HepG2 (cell line): ENCODE measurements around the gene NXPH4. TPM values are rescaled to one million over a fixed set of nuclear protein-coding genes. Genes with fewer than 3 reads are reported as not detected.

ENCODE experiments used
- AKNA ChIP-seq: sonication (generic); formaldehyde crosslinking; IDR thresholded peaks from 2 replicates; pipeline ENCODE4 v1.4.0; 2020; ENCODE audit warnings: missing genetic modification reagents, borderline replicate concordance
- ATRX ChIP-seq: sonication (generic); formaldehyde crosslinking; IDR thresholded peaks from 2 replicates; pipeline ENCODE4 v1.4.0; 2020; ENCODE audit warnings: missing genetic modification reagents, borderline replicate concordance
- CBX5 ChIP-seq: sonication (generic); formaldehyde crosslinking; IDR thresholded peaks from 2 replicates; pipeline ENCODE4 v1.4.0; 2020; ENCODE audit warnings: missing genetic modification reagents, borderline replicate concordance
- CEBPZ ChIP-seq: IDR thresholded peaks from 2 replicates; pipeline ENCODE4 v1.6.1; 2012; ENCODE audit warnings: low read length, improper control_type of control experiment
- FIP1L1 ChIP-seq: fragments of 200-400 bp; formaldehyde crosslinking; IDR thresholded peaks from 2 replicates; pipeline ENCODE4 v1.6.1; 2018; ENCODE audit warnings: low read depth, mild to moderate bottlenecking, low read length, moderate library complexity, borderline replicate concordance; ENCODE audit not compliant: insufficient read depth
- GABPA ChIP-seq, 2 experiments: IDR thresholded peaks; 2 replicates each; pipeline ENCODE4 v1.6.1; 2011 to 2016; ENCODE audit warnings: low read depth in 2 of 2, low read length in 1 of 2, missing biosample characterization in 1 of 2, missing genetic modification characterization in 1 of 2
- MLX ChIP-seq: IDR thresholded peaks from 2 replicates; pipeline ENCODE4 v1.6.1; 2016
- NFE2L2 ChIP-seq: fragments of 150-350 bp; IDR thresholded peaks from 2 replicates; pipeline ENCODE4 v1.6.1; 2014; ENCODE audit warnings: low read length
- SP1 ChIP-seq, 2 experiments: fragments of 450-650 bp in 1 of 2; sonication (generic) in 1 of 2; formaldehyde crosslinking in 1 of 2; IDR thresholded peaks; 2 replicates each; pipeline versions ENCODE4 v1.4.0 to v1.6.1; 2016 to 2020; ENCODE audit warnings: missing genetic modification reagents in 1 of 2
- ZFP41 ChIP-seq: sonication (generic); formaldehyde crosslinking; IDR thresholded peaks from 2 replicates; pipeline ENCODE4 v1.4.0; 2020; ENCODE audit warnings: mild to moderate bottlenecking, missing genetic modification reagents, borderline replicate concordance
- ZNF253 ChIP-seq: sonication (generic); formaldehyde crosslinking; IDR thresholded peaks from 2 replicates; pipeline ENCODE4 v1.8.0; 2022; ENCODE audit warnings: mild to moderate bottlenecking, missing genetic modification reagents, borderline replicate concordance
- ZNF883 ChIP-seq: sonication (generic); formaldehyde crosslinking; IDR thresholded peaks from 2 replicates; pipeline ENCODE4 v1.5.1; 2020; ENCODE audit warnings: mild to moderate bottlenecking, missing genetic modification reagents; ENCODE audit errors: not compliant biosample characterization
- polyA plus RNA-seq, 8 experiments: library from polyadenylated mRNA; depleted of rRNA in 3 of 8; stranded (reverse) in 7 of 8; unstranded in 1 of 8; fragments of >200 nt; fragmentation: Illumina TruSeq in 4 of 8; extraction: Trizol in 4 of 8; gene quantifications; 2 replicates each; pipeline versions ENCODE4 v1.2.1 to v1.2.3, GENCODE V29; 2011 to 2016; ENCODE audit warnings: low read depth in 4 of 8, missing spikeins in 1 of 8, mixed read lengths in 1 of 8; ENCODE audit not compliant: insufficient read depth in 1 of 8
- total RNA-seq, 5 experiments: library from RNA; depleted of rRNA; stranded (reverse); fragments of >200 nt; fragmentation: Illumina TruSeq; extraction: Trizol; gene quantifications; 2 replicates each; pipeline ENCODE4 v1.2.3, GENCODE V29; 2016; ENCODE audit warnings: low read depth in 1 of 5
- TF ChIP-seq, protein P1 (sequence below): sonication (generic); formaldehyde crosslinking; IDR thresholded peaks from 2 replicates; pipeline ENCODE4 v1.8.1; 2023; ENCODE audit warnings: mild to moderate bottlenecking, missing genetic modification reagents, borderline replicate concordance
- TF ChIP-seq, protein P2 (sequence below): sonication (generic); formaldehyde crosslinking; IDR thresholded peaks from 2 replicates; pipeline ENCODE4 v1.4.0; 2020; ENCODE audit warnings: missing genetic modification reagents
- TF ChIP-seq, protein P3 (sequence below): fragments of 450-650 bp; IDR thresholded peaks from 2 replicates; pipeline ENCODE4 v1.6.1; 2017

NXPH4 gene
- total and polyA plus RNA-seq, 2 of the 13 experiments (the other 11 are each of a cell fraction or from before 2014, with no cell fraction given): 0.13 TPM; not detected in 1

- TF ChIP-seq AKNA (CRISPR knock-in tag) (no peak), CBX5 (no peak; the same call in 1 of the 2 replicates), NFE2L2 (no peak), GABPA (IDR thresholded peaks at IDR 0.05; ENCODE audit: low read depth, low read length) (no peak), GABPA (CRISPR knock-in tag; IDR thresholded peaks at IDR 0.05; ENCODE audit: low read depth) (no peak), SP1 (IDR thresholded peaks at IDR 0.05) (no peak), SP1 (CRISPR knock-in tag; IDR thresholded peaks at IDR 0.05) (no peak), FIP1L1 (no peak), ATRX (CRISPR knock-in tag) (no peak), CEBPZ (no peak), ZNF883 (CRISPR knock-in tag) (no peak), ZNF253 (CRISPR knock-in tag) (no peak), MLX (CRISPR knock-in tag) (no peak), ZFP41 (CRISPR knock-in tag) (peak; percentile 55; the same call in 1 of the 2 replicates)
- TF ChIP-seq, protein P1, sequence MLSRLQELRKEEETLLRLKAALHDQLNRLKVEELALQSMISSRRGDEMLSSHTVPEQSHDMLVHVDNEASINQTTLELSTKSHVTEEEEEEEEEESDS (CRISPR knock-in tag): no peak
- TF ChIP-seq, protein P2, sequence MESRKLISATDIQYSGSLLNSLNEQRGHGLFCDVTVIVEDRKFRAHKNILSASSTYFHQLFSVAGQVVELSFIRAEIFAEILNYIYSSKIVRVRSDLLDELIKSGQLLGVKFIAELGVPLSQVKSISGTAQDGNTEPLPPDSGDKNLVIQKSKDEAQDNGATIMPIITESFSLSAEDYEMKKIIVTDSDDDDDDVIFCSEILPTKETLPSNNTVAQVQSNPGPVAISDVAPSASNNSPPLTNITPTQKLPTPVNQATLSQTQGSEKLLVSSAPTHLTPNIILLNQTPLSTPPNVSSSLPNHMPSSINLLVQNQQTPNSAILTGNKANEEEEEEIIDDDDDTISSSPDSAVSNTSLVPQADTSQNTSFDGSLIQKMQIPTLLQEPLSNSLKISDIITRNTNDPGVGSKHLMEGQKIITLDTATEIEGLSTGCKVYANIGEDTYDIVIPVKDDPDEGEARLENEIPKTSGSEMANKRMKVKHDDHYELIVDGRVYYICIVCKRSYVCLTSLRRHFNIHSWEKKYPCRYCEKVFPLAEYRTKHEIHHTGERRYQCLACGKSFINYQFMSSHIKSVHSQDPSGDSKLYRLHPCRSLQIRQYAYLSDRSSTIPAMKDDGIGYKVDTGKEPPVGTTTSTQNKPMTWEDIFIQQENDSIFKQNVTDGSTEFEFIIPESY (CRISPR knock-in tag): no peak
- TF ChIP-seq, protein P3, sequence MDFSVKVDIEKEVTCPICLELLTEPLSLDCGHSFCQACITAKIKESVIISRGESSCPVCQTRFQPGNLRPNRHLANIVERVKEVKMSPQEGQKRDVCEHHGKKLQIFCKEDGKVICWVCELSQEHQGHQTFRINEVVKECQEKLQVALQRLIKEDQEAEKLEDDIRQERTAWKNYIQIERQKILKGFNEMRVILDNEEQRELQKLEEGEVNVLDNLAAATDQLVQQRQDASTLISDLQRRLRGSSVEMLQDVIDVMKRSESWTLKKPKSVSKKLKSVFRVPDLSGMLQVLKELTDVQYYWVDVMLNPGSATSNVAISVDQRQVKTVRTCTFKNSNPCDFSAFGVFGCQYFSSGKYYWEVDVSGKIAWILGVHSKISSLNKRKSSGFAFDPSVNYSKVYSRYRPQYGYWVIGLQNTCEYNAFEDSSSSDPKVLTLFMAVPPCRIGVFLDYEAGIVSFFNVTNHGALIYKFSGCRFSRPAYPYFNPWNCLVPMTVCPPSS: no peak
These were observed 13.2 kb downstream of the NXPH4 start, which contains the start of gene SHMT2 (continued) for GRCh38 chr12:57229634-57230380.
